Neutrophil (primary cell): ENCODE data around the gene POLD2.
A peak's percentile ranks its signal among the peaks of the same experiment; 100 is the strongest.

Source experiments
- H3K27ac ChIP-seq: fragments of 200-600 bp; sonication (generic); 2 replicates; pipeline ENCODE4 v1.5.1; 2016; ENCODE audit warnings: mild to moderate bottlenecking, moderate library complexity
- H3K27me3 ChIP-seq: fragments of 200-600 bp; sonication (generic); 2 replicates; pipeline ENCODE4 v1.6.0; 2016; ENCODE audit warnings: mild to moderate bottlenecking
- H3K36me3 ChIP-seq: fragments of 200-600 bp; sonication (generic); 2 replicates; pipeline ENCODE4 v1.5.1; 2017
- H3K4me1 ChIP-seq, 2 experiments: fragments of 200-600 bp in 1 of 2; sonication (generic) in 1 of 2; 1 replicate in 1 of 2; 2 replicates in 1 of 2; pipeline versions ENCODE4 v1.5.1 to v1.6.1; 2013 to 2016; ENCODE audit warnings: low read depth in 1 of 2, low read length in 1 of 2, mild to moderate bottlenecking in 1 of 2, moderate library complexity in 1 of 2; ENCODE audit not compliant: control insufficient read depth in 1 of 2, insufficient read depth in 1 of 2
- H3K4me3 ChIP-seq, 2 experiments: fragments of 200-600 bp in 1 of 2; sonication (generic) in 1 of 2; 1 replicate in 1 of 2; 2 replicates in 1 of 2; pipeline ENCODE4 v1.5.1; 2013 to 2016; ENCODE audit warnings: low read depth in 1 of 2, low read length in 1 of 2, mild to moderate bottlenecking in 1 of 2, moderate library complexity in 1 of 2
- H3K9me3 ChIP-seq: fragments of 200-600 bp; sonication (generic); 2 replicates; pipeline ENCODE4 v1.5.1; 2016
- CTCF ChIP-seq: fragments of 200-600 bp; sonication (generic); IDR thresholded peaks from 2 replicates; pipeline ENCODE4 v1.5.1; 2016; ENCODE audit warnings: antibody characterized with exemption

Gene POLD2

GRCh38 chr7:44074349-44074695 is 49.0 kb downstream of the POLD2 start:
- H3K36me3 ChIP-seq: peaks cover 59% of the 10 kb centered on the region
- peaks cover 25 to 27% of the 10 kb centered on the region in 2 experiments for H3K4me1 ChIP-seq
- H3K9me3 ChIP-seq: no peaks in the 10 kb centered on the region
- no peak for TF ChIP-seq CTCF
- H3K27me3 ChIP-seq: no peaks in the 10 kb centered on the region
- peak overlapping the region; percentile 50 to 53 for H3K4me3 ChIP-seq
- peak overlapping the region; percentile 94 for H3K27ac ChIP-seq

- Histone ChIP-seq H3K4me1 (peaks cover 25 to 27% of the 10 kb centered on the region in 2 experiments), H3K4me3 (peak overlapping the region; percentile 50 to 53), H3K27ac (peak overlapping the region; percentile 94), H3K27me3 (no peaks in the 10 kb centered on the region), H3K9me3 (no peaks in the 10 kb centered on the region), H3K36me3 (peaks cover 54% of the 10 kb centered on the region)
- TF ChIP-seq CTCF: peak; percentile 44
These were observed 49.5 kb downstream of the POLD2 start for GRCh38 chr7:44073664-44074348.

- Histone ChIP-seq H3K9me3 (no peaks in the 10 kb centered on the region), H3K27ac (peak overlapping the region; percentile 94), H3K36me3 (peaks cover 42% of the 10 kb centered on the region), H3K4me1 (peaks cover 25 to 27% of the 10 kb centered on the region in 2 experiments), H3K27me3 (no peaks in the 10 kb centered on the region), H3K4me3 (no peak overlapping the region)
- TF ChIP-seq CTCF: no peak
These were observed 50.8 kb downstream of the POLD2 start for GRCh38 chr7:44072364-44073231.

GRCh38 chr7:44071726-44072363 is 51.5 kb downstream of the POLD2 start:
- H3K4me3 ChIP-seq: no peak overlapping the region
- H3K27ac ChIP-seq: peak overlapping the region; percentile 94
- H3K36me3 ChIP-seq: peaks cover 34% of the 10 kb centered on the region
- H3K27me3 ChIP-seq: no peaks in the 10 kb centered on the region
- TF ChIP-seq CTCF: no peak
- H3K9me3 ChIP-seq: no peaks in the 10 kb centered on the region
- peaks cover 25 to 27% of the 10 kb centered on the region in 2 experiments for H3K4me1 ChIP-seq

GRCh38 chr7:44068054-44068453 is 55.3 kb downstream of the POLD2 start:
- Histone ChIP-seq H3K27ac (no peak overlapping the region), H3K27me3 (no peaks in the 10 kb centered on the region), H3K36me3 (peaks cover 23% of the 10 kb centered on the region), H3K4me3 (no peak overlapping the region), H3K9me3 (no peaks in the 10 kb centered on the region), H3K4me1 (peaks cover under 1 to 8% of the 10 kb centered on the region in 2 experiments)
- TF ChIP-seq CTCF: no peak
